GM12891 (cell line): ENCODE measurements around the gene TRPV2.

Experiments
- PAX5 ChIP-seq: IDR thresholded peaks from 2 replicates; pipeline ENCODE4 v1.6.1; 2011; ENCODE audit warnings: low read length, moderate library complexity, mild to moderate bottlenecking; ENCODE audit not compliant: insufficient read depth, severe bottlenecking
- POLR2A ChIP-seq: IDR thresholded peaks from 2 replicates; pipeline ENCODE4 v1.6.1; 2011; ENCODE audit warnings: low read depth, low read length, control low read depth
- POLR2AphosphoS5 ChIP-seq: IDR thresholded peaks from 2 replicates; pipeline ENCODE4 v1.6.1; 2011; ENCODE audit warnings: low read depth, low read length, control low read depth
- POU2F2 ChIP-seq: IDR thresholded peaks from 2 replicates; pipeline ENCODE4 v1.6.1; 2011; ENCODE audit warnings: low read depth, mild to moderate bottlenecking, control low read depth, low read length, moderate library complexity
- TAF1 ChIP-seq: IDR thresholded peaks from 2 replicates; pipeline ENCODE4 v1.6.1; 2011; ENCODE audit warnings: low read depth, low read length, control low read depth

DNA sequence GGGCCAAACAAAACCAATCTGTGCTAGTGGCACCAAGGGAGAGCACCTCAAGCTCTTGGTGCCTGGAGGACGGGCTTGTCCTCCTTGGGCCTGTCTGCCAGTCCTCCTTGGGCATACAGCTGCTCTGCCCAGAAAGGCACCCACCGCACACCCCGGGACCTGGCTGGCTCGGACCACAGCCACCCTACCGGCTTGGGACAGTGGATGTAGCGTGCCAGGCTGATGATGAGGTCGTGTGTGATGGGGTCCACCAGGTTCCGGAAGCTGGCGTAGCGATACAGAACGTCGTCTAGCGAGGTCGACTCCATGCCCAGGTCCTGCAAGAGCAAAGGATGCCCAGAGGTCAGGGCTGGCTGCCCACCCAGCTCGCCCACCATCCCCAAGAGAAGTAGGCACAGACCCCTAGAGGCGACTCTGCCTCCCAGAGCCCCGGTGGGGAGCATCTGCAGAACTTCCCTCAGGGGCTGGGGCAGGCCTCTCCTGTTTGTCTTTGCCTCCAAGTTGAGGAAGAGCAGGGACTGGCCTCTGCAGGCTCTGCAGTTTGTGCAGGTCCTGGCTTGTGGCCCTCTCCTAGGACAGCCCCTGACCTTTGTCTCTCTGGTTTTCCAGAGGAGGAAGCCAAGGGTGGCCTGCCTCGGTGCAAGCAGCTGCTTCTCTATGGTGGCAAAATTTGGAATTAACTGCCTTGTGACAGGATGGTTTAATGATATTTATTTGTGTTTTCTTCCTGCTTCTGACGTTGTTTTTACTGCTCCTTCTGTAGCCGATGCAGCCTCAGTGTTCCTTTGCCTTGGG, 46.9 kb downstream of the TRPV2 start:
- no peak for TF ChIP-seq POU2F2
- TF ChIP-seq POLR2AphosphoS5 = no peak
- TF ChIP-seq POLR2A = no peak
- TF ChIP-seq TAF1 = no peak
- no peak for TF ChIP-seq PAX5
